GM18861 (cell line): ENCODE data around the gene GATA1.

Experiments used
- ATAC-seq: cut with Tn5 transposase; IDR thresholded peaks from one replicate; pipeline ENCODE4 v1.9.1; 2021; ENCODE audit not compliant: unreplicated experiment

The GATA1 gene

DNA sequence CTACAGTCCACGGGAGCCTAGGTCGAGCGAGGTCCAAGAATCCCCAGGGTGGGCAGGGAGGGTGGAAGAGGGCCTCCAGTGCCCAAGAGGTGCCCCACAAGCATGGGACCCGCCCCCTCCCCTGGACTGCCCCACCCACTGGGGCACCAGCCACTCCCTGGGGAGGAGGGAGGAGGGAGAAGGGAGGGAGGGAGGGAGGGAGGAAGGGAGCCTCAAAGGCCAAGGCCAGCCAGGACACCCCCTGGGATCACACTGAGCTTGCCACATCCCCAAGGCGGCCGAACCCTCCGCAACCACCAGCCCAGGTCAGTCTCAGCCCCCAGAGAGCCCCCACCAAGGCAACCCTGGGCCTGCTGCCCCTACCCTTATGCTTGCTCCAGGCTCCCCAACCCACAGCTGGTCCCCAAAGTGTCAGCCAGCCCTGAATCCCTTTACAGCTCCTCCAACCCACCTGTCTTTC is at the start of gene GATA1:
TSS of gene GATA1 (plus strand) at position 250 of the 460 bp plus-strand sequence. CDS start 4,520 bp downstream, outside the sequence.
- no peak for ATAC-seq

- no peak for ATAC-seq
Observed at GRCh38 chrX:48736878-48737212, 49.5 kb upstream of the GATA1 start.

- peak; percentile 96 for ATAC-seq
Observed at GRCh38 chrX:48737213-48737938, 49.0 kb upstream of the GATA1 start.

DNA sequence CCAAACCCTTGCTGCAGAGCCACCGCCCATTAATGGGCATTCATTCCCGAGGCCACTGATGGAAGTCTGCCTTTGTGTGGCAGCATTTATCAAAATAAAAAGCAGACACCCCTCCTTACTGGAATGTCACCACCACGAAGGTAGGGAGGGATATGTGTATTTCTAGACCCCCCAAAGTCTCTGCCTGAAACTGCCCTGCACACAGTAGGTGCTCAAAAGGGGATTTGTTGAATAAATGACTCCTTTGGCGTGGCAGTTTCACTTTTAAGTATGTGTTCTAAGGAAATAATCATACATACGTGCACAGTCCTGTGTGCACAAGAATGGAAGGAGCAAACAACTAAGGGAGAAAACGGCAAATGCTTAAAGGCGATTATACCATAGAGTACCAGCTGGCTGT is 48.5 kb upstream of the GATA1 start:
- no peak for ATAC-seq

DNA sequence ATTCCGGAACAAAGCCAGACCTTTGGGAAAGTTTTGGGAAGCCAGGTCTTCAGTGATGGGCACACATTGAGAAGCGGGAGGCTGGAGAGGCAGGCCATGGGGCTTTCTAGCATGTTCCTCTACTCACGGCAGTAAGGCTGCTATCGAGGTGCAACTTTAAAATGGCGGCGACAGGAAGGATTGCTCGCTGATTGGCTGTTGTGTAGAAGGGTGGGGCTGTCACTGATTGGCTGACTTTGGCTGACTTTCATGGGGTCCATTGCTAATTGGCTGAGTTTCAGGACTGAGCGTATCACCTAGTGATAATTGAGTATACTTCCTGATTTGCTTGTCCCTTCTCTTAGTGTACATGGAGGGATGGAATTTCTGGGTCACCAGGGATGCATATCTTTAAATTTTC is 44.6 kb upstream of the GATA1 start:
- no peak for ATAC-seq

DNA sequence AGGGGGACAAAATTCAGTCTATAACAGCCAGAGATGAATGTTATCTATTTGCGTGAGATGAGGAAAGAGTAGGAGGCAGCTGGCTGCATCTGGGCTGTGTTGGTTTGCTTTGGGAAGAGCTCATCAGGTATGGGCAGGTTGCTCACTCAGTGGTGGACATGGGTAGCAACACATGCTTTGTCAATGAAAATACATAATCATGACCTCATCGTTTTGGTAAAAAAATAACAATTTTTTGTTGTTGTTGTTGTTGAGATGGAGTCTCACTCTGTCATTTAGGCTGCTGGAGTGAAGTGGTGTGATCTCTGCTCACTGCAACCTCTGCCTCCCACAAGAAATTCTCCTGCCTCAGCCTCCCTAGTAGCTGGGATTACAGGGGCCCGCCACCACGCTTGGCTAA is 41.2 kb upstream of the GATA1 start:
- no peak for ATAC-seq

DNA sequence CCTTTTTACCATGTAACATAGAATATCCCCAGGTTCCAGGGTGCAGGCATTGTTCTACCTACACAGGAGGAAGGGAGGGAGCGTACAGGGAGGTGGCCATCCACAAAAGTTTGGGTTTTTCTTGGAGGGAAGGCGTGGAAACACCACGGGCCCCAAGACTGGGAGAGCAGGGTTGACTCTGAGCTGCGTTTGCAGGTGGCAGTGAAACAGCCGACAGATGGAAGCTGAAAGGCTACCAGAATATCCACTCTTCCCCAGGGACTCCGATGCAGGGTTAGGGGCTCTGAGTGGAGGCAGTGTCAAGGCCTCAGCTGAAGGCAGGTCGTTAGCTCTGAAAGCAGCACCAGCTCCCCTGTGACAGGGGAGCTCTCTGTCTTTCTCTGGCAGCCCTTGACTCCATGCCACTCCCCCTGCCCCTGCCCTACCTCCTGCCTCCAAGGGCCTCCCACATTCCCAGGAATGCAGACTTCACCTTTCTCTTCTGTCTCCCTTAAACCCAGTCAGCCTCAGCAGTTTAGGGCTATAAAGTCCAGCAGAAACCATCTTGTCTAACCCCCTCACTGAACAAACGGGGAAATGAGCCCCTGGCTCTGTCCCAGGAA is 38.9 kb upstream of the GATA1 start:
- ATAC-seq, result no peak

DNA sequence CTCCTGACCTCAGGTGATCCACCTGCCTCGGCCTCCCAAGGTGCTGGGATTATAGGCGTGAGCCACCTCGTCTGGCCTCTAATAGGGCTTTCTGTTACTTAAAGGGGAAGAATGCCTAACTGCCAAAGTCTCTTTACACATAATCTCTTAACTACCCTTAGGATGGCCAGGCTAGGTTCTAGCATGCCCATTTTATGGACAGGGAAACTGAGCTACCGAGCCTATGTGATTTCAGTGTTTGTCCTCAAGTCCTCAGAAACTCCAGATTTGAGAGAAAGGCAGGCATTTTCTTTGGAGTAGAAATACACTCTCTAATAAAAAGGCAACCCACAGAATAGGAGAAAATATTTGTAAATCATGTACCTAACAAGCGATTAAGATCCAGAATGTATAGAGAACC is 37.2 kb upstream of the GATA1 start:
- ATAC-seq, result no peak

- ATAC-seq, result no peak
Observed at GRCh38 chrX:48751343-48751742, 35.0 kb upstream of the GATA1 start.

DNA sequence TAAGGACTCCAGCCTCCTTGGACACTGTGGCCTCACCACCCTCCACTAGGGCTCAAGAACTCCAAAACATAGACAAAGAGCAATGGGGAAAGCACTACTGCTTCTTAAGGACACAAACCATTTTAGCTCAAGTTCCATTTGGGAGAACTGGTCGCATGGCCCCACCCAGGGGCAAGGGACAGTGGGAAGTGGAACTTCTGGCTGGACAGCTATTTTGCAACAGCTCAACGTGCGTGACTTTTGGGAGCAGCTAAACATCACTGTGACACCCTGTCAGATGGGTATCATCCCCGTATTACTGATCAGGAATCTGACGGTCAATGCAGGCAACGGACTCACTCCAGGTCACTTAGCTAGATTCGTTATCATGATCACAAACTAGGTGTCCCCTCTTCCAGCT is 33.9 kb upstream of the GATA1 start:
- no peak for ATAC-seq

- ATAC-seq, result no peak
Observed at GRCh38 chrX:48753708-48754228, 32.6 kb upstream of the GATA1 start.

GRCh38 chrX:48754238-48754637 is 32.2 kb upstream of the GATA1 start:
- no peak for ATAC-seq

GRCh38 chrX:48761674-48762471 is 24.5 kb upstream of the GATA1 start, which contains the start of gene GLOD5:
TSS of gene GLOD5 (plus strand) at chrX:48761747. CDS start at chrX:48761791, 44 bp downstream.
- no peak for ATAC-seq

DNA sequence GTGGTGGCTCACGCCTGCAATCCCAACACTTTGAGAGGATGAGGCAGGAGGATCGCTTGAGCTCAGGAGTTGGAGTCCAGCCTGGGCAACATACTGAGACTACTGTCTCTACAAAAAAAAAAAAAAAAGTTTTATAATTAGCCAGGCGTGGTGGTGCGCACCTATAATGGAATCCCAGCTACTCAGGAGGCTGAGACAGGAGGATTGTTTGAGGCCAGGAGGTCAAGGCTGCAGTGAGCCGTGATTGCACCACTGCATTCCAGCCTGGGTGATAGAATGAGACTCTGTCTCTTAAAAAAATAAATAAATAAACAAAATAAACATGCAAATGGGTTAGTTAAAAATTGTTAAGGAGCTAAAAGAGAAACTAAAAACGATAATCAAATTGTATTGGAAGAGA is 17.2 kb upstream of the GATA1 start:
- ATAC-seq, result no peak

DNA sequence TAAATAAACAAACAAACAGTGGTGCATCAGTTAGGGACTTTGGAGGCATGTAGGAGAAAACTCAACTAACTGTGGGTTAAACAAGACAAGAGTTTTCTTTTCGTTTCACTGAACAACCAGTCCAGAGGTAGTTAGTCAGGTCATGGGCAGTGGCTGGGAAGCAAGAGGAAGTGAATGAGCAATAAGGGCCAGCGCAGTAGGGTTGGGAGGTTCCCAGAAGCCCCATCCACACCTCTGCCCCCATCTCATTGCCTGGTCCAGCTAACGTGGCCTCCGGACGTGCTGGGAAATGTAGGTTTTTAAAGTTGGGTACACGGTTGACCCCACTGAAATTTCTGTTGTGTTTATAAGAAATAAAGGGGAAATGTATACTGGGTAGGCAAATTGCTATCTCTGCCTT is 16.1 kb upstream of the GATA1 start:
- ATAC-seq, result no peak

- no peak for ATAC-seq
Observed at GRCh38 chrX:48772602-48773001, 13.8 kb upstream of the GATA1 start.

GRCh38 chrX:48776818-48777439 is 9.5 kb upstream of the GATA1 start:
- no peak for ATAC-seq

- no peak for ATAC-seq
Observed at GRCh38 chrX:48779399-48779798, 7.0 kb upstream of the GATA1 start.

DNA sequence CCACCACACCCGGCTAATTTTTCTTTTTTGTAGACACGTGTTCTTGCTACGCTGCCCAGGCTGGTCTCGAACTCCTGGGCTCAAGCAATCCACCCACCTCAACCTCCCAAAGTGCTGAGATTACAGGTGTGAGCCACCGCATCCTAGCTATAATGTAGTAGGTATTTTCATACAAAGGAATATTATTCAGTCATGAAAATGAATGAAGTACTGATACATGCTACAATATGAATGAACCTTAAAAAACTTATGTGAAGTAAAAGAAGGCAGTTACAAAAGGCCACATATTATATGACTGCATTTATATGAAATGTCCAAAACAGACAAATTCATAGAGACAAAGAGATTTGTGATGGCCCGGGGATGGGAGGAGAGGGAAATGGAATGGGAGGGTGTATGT is 4.7 kb upstream of the GATA1 start:
- no peak for ATAC-seq

- no peak for ATAC-seq
Observed at GRCh38 chrX:48782216-48782615, 4.2 kb upstream of the GATA1 start.

- ATAC-seq, result no peak
Observed at GRCh38 chrX:48782795-48783194, 3.6 kb upstream of the GATA1 start.
